ENCODE measurements around the gene RECQL5.
"Not testable (repeated sequence)": the region's sequence is repeated elsewhere in the genome, so short reads cannot be mapped to it uniquely, and the experiment has no call there.

RECQL5 gene

DNA sequence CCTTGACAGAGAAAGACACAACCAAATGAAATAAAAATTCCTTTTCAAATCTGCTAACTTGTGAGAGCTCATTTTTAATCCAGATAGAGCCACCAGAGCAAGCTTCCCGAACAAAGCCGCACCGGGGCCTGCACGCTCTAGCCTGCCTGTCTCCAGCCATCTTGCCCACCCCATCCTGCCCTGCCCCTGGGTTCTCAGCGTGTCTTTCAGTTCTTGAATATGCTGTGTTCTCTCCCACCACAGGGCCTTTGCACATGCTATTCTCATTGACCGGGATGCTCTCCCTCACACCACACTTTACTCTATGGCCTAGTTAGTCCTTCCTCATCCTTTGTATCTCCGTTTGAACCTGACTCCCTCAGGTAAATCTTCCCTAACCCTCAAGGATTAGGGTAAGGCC, 19.0 kb downstream of the RECQL5 start:
- no peak for DNase-seq (ENCODE audit: low read depth in 3 of 3)

DNA sequence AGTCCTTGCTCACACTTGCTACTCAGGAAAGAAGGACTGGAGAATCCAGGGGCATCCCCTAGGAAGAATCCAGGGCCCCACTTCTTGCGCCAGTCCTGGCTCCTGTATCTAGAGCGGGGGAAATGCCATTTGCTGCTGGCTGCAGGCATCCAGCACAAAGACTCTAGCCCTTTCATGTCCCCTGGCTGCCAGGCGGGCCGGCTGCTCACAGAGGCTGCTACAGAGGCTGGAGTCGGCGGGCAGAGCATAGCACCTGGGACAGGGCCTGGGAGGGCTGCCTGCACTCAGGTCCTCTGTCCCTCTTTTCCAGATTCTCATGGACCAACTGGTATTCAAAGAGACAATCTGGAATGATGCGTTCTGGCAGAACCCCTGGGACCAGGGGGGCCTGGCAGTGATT, 19.9 kb downstream of the RECQL5 start:
- DNase-seq (ENCODE audit: low read depth in 3 of 3), result no peak

- DNase-seq (ENCODE audit: low read depth in 3 of 3), result no peak
Observed at GRCh38 chr17:75646638-75646992, 20.3 kb downstream of the RECQL5 start.

GRCh38 chr17:75645889-75646637, 20.9 kb downstream of the RECQL5 start:
- no peak for DNase-seq (ENCODE audit: low read depth in 3 of 3)

GRCh38 chr17:75645501-75645888, 21.5 kb downstream of the RECQL5 start:
- no peak for DNase-seq (ENCODE audit: low read depth in 3 of 3)

- no peak for DNase-seq (ENCODE audit: low read depth in 3 of 3)
Observed at GRCh38 chr17:75643643-75644017, 23.3 kb downstream of the RECQL5 start.

- no peak for DNase-seq (ENCODE audit: low read depth in 3 of 3)
Observed at GRCh38 chr17:75642784-75643642, 23.9 kb downstream of the RECQL5 start.

- no peak for DNase-seq (ENCODE audit: low read depth in 3 of 3)
Observed at GRCh38 chr17:75642182-75642783, 24.7 kb downstream of the RECQL5 start.

GRCh38 chr17:75641343-75641742, 25.6 kb downstream of the RECQL5 start:
- DNase-seq (ENCODE audit: low read depth in 3 of 3), result no peak

- no peak for DNase-seq (ENCODE audit: low read depth in 3 of 3)
Observed at GRCh38 chr17:75640556-75641119, 26.3 kb downstream of the RECQL5 start.

GRCh38 chr17:75639771-75640555, 27.0 kb downstream of the RECQL5 start:
- DNase-seq (ENCODE audit: low read depth in 3 of 3), result no peak

DNA sequence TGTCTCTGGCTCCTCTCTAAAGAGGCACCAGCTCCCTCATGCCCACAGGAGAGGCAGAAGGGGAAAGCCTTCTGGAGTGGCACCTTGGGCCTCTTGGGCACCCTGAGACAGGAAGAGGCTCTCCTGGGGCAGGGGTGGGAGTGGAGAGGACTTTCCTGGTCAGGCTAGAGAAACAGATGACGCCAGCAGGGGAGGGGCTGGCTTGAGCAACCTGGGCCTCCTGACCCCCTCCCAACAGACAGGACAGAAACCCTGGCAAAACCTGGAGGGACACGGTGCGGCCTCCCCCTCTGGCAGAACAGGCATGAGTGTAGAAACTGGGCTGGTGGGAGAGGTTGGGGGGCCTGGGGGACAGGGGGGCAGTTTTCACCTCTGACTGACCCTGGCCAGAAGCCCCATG, 27.6 kb downstream of the RECQL5 start:
- no peak for DNase-seq (ENCODE audit: low read depth in 3 of 3)

DNA sequence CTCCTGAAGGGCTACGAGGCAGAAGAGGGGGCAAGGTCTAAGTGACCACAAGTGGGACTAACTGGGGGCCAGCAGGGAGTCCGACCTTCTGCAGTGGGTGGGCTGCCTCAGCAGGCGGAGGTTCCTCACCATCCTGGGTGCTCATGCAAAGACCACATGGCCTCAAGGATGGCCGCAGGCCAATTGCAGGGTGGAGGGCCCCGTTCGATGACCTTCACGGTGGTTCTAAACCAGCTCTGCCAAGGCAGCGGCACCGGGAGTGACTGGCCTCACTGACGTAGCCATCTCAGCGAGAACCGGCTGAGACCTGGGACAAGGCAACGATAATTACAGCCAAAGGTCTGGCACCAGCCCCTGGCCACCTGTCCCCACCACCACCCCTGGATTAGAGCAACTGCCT, 28.1 kb downstream of the RECQL5 start:
- DNase-seq (ENCODE audit: low read depth in 3 of 3), result no peak

- DNase-seq (ENCODE audit: low read depth in 3 of 3), result not testable (repeated sequence)
Observed at GRCh38 chr17:75638039-75638438, 28.9 kb downstream of the RECQL5 start.

- no peak for DNase-seq (ENCODE audit: low read depth in 3 of 3)
Observed at GRCh38 chr17:75637551-75637950, 29.4 kb downstream of the RECQL5 start.

DNA sequence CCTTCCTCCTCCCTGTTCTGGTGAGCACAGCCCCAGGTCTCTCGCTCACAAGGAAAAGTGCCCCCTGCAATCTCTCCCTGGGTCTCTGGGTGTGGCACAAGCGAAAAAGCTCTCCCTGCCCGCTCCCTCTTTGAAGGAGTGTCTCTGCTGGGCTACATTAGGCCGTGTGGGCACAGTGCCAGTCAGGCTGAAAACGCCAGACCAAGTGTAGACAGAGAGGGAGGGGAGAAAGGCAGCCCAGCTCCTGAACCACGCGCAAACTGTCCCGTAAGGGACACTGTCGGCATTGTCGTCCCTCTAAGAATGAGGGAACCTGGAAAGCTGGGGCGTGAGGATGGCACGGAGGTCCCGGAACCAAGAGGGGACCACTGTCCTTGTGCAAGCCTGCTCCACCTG, 29.8 kb downstream of the RECQL5 start:
- no peak for DNase-seq (ENCODE audit: low read depth in 3 of 3)

GRCh38 chr17:75636381-75637142, 30.4 kb downstream of the RECQL5 start:
- no peak for DNase-seq (ENCODE audit: low read depth in 3 of 3)

GRCh38 chr17:75635610-75636202, 31.2 kb downstream of the RECQL5 start:
- no peak for DNase-seq (ENCODE audit: low read depth in 3 of 3)

GRCh38 chr17:75634754-75635609, 32.0 kb downstream of the RECQL5 start:
- no peak for DNase-seq (ENCODE audit: low read depth in 3 of 3)

DNA sequence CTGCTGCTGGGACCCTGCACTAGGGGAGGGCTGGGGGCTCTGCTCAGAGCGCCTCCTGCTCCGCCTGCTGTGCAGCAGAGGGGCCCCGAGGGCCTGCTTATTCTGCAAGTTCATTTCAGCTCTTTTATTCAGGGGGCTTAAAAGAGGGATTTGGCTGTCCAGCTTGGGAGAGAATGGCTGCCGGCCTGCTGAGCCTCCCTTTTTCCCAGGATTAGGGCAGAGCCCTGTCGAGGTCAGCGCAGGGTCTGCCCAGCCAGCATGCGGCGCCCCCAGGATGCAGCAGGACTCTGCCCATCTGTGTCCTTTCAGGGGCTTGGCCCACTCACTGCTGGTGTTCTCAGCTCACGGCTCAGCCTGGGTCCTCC, 32.6 kb downstream of the RECQL5 start:
- DNase-seq (ENCODE audit: low read depth in 3 of 3), result no peak
